Endodermal cell (in vitro differentiated cells): ENCODE data around the gene NEDD4L. TPM values are rescaled to one million over a fixed set of nuclear protein-coding genes. Genes with fewer than 3 reads are reported as not detected.

Source experiments
- DNase-seq: peaks from one replicate; pipeline ENCODE4 v3.0.0-alpha.2; 2017
- H3K27ac ChIP-seq: 2 replicates; pipeline ENCODE4 v1.5.1; 2013; ENCODE audit warnings: mild to moderate bottlenecking, low read depth, low read length, moderate library complexity
- H3K27me3 ChIP-seq: 2 replicates; pipeline ENCODE4 v1.6.1; 2013; ENCODE audit warnings: mild to moderate bottlenecking, low read length, moderate library complexity; ENCODE audit not compliant: insufficient read depth, control insufficient read depth, poor library complexity, severe bottlenecking
- H3K36me3 ChIP-seq: 2 replicates; pipeline ENCODE4 v1.7.0; 2013; ENCODE audit warnings: mild to moderate bottlenecking, low read length, moderate library complexity; ENCODE audit not compliant: control insufficient read depth, insufficient read depth
- H3K4me1 ChIP-seq: one replicate; pipeline ENCODE4 v1.7.0; 2013; ENCODE audit warnings: low read length; ENCODE audit not compliant: control insufficient read depth, insufficient read depth
- H3K4me3 ChIP-seq: 2 replicates; pipeline ENCODE4 v1.5.1; 2013; ENCODE audit warnings: mild to moderate bottlenecking, low read length, moderate library complexity
- H3K9ac ChIP-seq: 2 replicates; pipeline ENCODE4 v1.6.1; 2013; ENCODE audit warnings: mild to moderate bottlenecking, low read length, moderate library complexity; ENCODE audit not compliant: poor library complexity, severe bottlenecking; ENCODE audit errors: extremely low read depth
- H3K9me3 ChIP-seq: 2 replicates; pipeline ENCODE4 v1.6.1; 2013; ENCODE audit warnings: mild to moderate bottlenecking, low read length, moderate library complexity; ENCODE audit not compliant: control insufficient read depth
- H3K27ac Mint-ChIP-seq: 2 replicates; pipeline ENCODE4 v1.8.0; 2020; ENCODE audit warnings: mixed read lengths
- H3K27me3 Mint-ChIP-seq: 2 replicates; pipeline ENCODE4 v1.8.0; 2021; ENCODE audit warnings: mild to moderate bottlenecking, mixed read lengths; ENCODE audit not compliant: insufficient read depth
- H3K36me3 Mint-ChIP-seq: 2 replicates; pipeline ENCODE4 v1.8.0; 2020; ENCODE audit warnings: low read depth, mixed read lengths
- H3K4me1 Mint-ChIP-seq: 2 replicates; pipeline ENCODE4 v1.8.0; 2020; ENCODE audit warnings: mixed read lengths
- H3K4me3 Mint-ChIP-seq: 2 replicates; pipeline ENCODE4 v1.8.0; 2020; ENCODE audit warnings: mild to moderate bottlenecking, moderate library complexity, mixed read lengths
- H3K9me3 Mint-ChIP-seq: 2 replicates; pipeline ENCODE4 v1.8.0; 2020; ENCODE audit warnings: mild to moderate bottlenecking, mixed read lengths
- CTCF ChIP-seq: fragments of 200-600 bp; sonication (generic); conservative IDR thresholded peaks from 2 replicates; pipeline ENCODE4 v1.5.0; 2021; ENCODE audit warnings: antibody characterized with exemption, mild to moderate bottlenecking
- WGBS, 2 experiments: methylation state at CpG; one replicate each; pipeline versions ENCODE4 v1.1.5 to v1.1.7; 2013; ENCODE audit warnings: missing lambda C conversion rate in 2 of 2, mixed read lengths in 1 of 2; ENCODE audit not compliant: insufficient coverage in 1 of 2, insufficient read length in 1 of 2; 5-methylcytosine and 5-hydroxymethylcytosine counted together
- total RNA-seq, 2 donors: library from RNA; stranded (reverse); fragmentation: NEBNext Ultra II Directional in 1 of 2; extraction: Animal tissue kit (Norgen Biotek cat#: 25700) in 1 of 2; gene quantifications; 2 replicates in 1 of 2; 3 replicates in 1 of 2; pipeline ENCODE4 v1.2.1, GENCODE V29; 2021

Gene NEDD4L
- total RNA-seq, 2 donors from 2014 or later, result 70.5 to 75.3 TPM

DNA sequence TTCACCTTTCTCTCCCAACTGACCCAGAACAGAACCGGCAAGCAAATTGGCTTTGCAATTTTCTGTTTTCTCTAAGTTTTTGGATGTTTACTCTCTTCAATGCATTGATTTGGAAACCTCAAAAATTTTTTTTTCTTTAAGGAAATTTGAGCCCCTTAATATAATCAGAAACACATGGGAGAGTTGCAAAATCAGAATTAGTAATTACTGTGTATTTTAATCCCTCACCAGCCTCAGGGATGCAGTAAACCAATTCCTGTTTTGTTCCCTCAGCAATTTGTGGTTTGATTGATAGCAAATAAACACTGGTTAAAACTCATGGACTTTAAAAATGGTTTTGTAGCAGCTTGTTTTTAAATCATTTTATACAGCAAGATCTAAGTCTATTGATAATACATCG, 281.5 kb downstream of the NEDD4L start:
- Histone ChIP-seq H3K27ac (no peak overlapping the region), H3K27me3 (no peaks in the 10 kb centered on the region), H3K4me1 (no peaks in the 10 kb centered on the region), H3K9me3 (no peaks in the 10 kb centered on the region), H3K9ac (no peak overlapping the region), H3K4me3 (no peak overlapping the region), H3K36me3 (peaks cover 19% of the 10 kb centered on the region)
- Mint-ChIP-seq H3K36me3 (peaks cover 17% of the 10 kb centered on the region), H3K9me3 (no peaks in the 10 kb centered on the region), H3K27me3 (no peaks in the 10 kb centered on the region), H3K27ac (no peak overlapping the region), H3K4me1 (peaks cover 8% of the 10 kb centered on the region), H3K4me3 (no peak overlapping the region)
- no peak for DNase-seq
- 86 to 100% methylated on average over 1 to 2 of the region's 2 CpGs for WGBS, 2 experiments
- no peak for TF ChIP-seq CTCF

GRCh38 chr18:58334061-58334460, 290.0 kb downstream of the NEDD4L start:
- no peaks in the 10 kb centered on the region for H3K27me3 Mint-ChIP-seq
- TF ChIP-seq CTCF, result no peak
- H3K27ac ChIP-seq, result no peak overlapping the region
- H3K9me3 ChIP-seq, result no peaks in the 10 kb centered on the region
- H3K4me1 Mint-ChIP-seq, result peaks cover 33% of the 10 kb centered on the region
- WGBS, 2 experiments, result 55 to 93% methylated on average over 2 of the region's 2 CpGs
- no peak overlapping the region for H3K4me3 Mint-ChIP-seq
- H3K27me3 ChIP-seq, result no peaks in the 10 kb centered on the region
- H3K36me3 Mint-ChIP-seq, result peaks cover 31% of the 10 kb centered on the region
- no peak for DNase-seq
- peaks cover 9% of the 10 kb centered on the region for H3K4me1 ChIP-seq
- H3K36me3 ChIP-seq, result peaks cover 40% of the 10 kb centered on the region
- H3K9ac ChIP-seq, result no peak overlapping the region
- H3K9me3 Mint-ChIP-seq, result no peaks in the 10 kb centered on the region
- no peak overlapping the region for H3K4me3 ChIP-seq
- no peak overlapping the region for H3K27ac Mint-ChIP-seq

GRCh38 chr18:58335223-58335622, 291.2 kb downstream of the NEDD4L start:
- H3K4me3 Mint-ChIP-seq, result no peak overlapping the region
- peaks cover 9% of the 10 kb centered on the region for H3K4me1 ChIP-seq

More at GRCh38 chr18:58335223-58335622, 291.2 kb downstream of the NEDD4L start:
- H3K9me3 Mint-ChIP-seq, result no peaks in the 10 kb centered on the region
- H3K27me3 ChIP-seq, result no peaks in the 10 kb centered on the region
- no peaks in the 10 kb centered on the region for H3K27me3 Mint-ChIP-seq
- peaks cover 38% of the 10 kb centered on the region for H3K4me1 Mint-ChIP-seq
- DNase-seq, result no peak
- peaks cover 35% of the 10 kb centered on the region for H3K36me3 ChIP-seq
- peaks cover 26% of the 10 kb centered on the region for H3K36me3 Mint-ChIP-seq
- H3K9me3 ChIP-seq, result no peaks in the 10 kb centered on the region
- no peak for TF ChIP-seq CTCF
- H3K4me3 ChIP-seq, result no peak overlapping the region
- H3K27ac ChIP-seq, result peak overlapping the region; percentile 79
- WGBS, 2 experiments, result 75 to 76% methylated on average over 7 to 11 of the region's 11 CpGs
- peak overlapping the region; percentile 45 for H3K27ac Mint-ChIP-seq
- no peak overlapping the region for H3K9ac ChIP-seq
